CMK (cell line): Measurements from ENCODE around the gene XYLT2.
A peak's percentile ranks its signal among the peaks of the same experiment; 100 is the strongest.
"Not testable (repeated sequence)": the region's sequence is repeated elsewhere in the genome, so short reads cannot be mapped to it uniquely, and the experiment has no call there.

Experiments used
- DNase-seq: peaks from one replicate; pipeline ENCODE4 v3.0.0-alpha.2; 2010; ENCODE audit warnings: low read depth

The XYLT2 gene

GRCh38 chr17:50345432-50346312, at the start of gene XYLT2:
Gene XYLT2 (plus strand): TSS chr17:50346126. CDS start chr17:50346141, 15 bp downstream.
- DNase-seq: peak; percentile 75

GRCh38 chr17:50297407-50297865, 48.5 kb upstream of the XYLT2 start:
- peak; percentile 29 for DNase-seq

GRCh38 chr17:50298018-50298417, 47.9 kb upstream of the XYLT2 start:
- DNase-seq: no peak

- no peak for DNase-seq
Observed at GRCh38 chr17:50299776-50300175, 46.1 kb upstream of the XYLT2 start.

GRCh38 chr17:50300824-50301223, 45.1 kb upstream of the XYLT2 start:
- not testable (repeated sequence) for DNase-seq

- no peak for DNase-seq
Observed at GRCh38 chr17:50301891-50302584, 43.9 kb upstream of the XYLT2 start.

GRCh38 chr17:50303051-50303450, 42.9 kb upstream of the XYLT2 start:
- no peak for DNase-seq

GRCh38 chr17:50303596-50303995, 42.3 kb upstream of the XYLT2 start:
- DNase-seq: no peak

- no peak for DNase-seq
Observed at GRCh38 chr17:50304781-50305404, 41.0 kb upstream of the XYLT2 start.

GRCh38 chr17:50307654-50308053, 38.3 kb upstream of the XYLT2 start:
- DNase-seq: no peak

GRCh38 chr17:50308666-50309065, 37.3 kb upstream of the XYLT2 start:
- DNase-seq: no peak

GRCh38 chr17:50310455-50311111, 35.3 kb upstream of the XYLT2 start:
- no peak for DNase-seq

- DNase-seq: no peak
Observed at GRCh38 chr17:50311112-50311460, 34.8 kb upstream of the XYLT2 start.

- DNase-seq: no peak
Observed at GRCh38 chr17:50311483-50311882, 34.4 kb upstream of the XYLT2 start.

GRCh38 chr17:50312308-50312707, 33.6 kb upstream of the XYLT2 start:
- DNase-seq: no peak

GRCh38 chr17:50314456-50315011, 31.4 kb upstream of the XYLT2 start:
- no peak for DNase-seq

- DNase-seq: no peak
Observed at GRCh38 chr17:50316016-50316587, 29.8 kb upstream of the XYLT2 start.

- not testable (repeated sequence) for DNase-seq
Observed at GRCh38 chr17:50316660-50317059, 29.3 kb upstream of the XYLT2 start.

GRCh38 chr17:50317121-50317520, 28.8 kb upstream of the XYLT2 start:
- DNase-seq: no peak

- DNase-seq: no peak
Observed at GRCh38 chr17:50318501-50319285, 27.2 kb upstream of the XYLT2 start.
